Testis (tissue), 2 donors: ENCODE measurements around the gene NASP.

Experiments used
- CTCF ChIP-seq, 3 experiments: fragments of 450-650 bp in 2 of 3; fragments of 200-600 bp in 1 of 3; sonication (generic) in 1 of 3; IDR thresholded peaks; one replicate each; pipeline ENCODE4 v1.5.1; 2016 to 2019; ENCODE audit warnings: antibody characterized with exemption in 3 of 3, mild to moderate bottlenecking in 2 of 3, moderate library complexity in 1 of 3
- POLR2A ChIP-seq: fragments of 450-650 bp; IDR thresholded peaks from one replicate; pipeline ENCODE4 v1.6.1; 2017; ENCODE audit warnings: antibody characterized with exemption, mild to moderate bottlenecking, moderate library complexity

- TF ChIP-seq CTCF (IDR thresholded peaks at IDR 0.05) (no peak), POLR2A (no peak)
Observed at GRCh38 chr1:45610589-45611226, 26.9 kb downstream of the NASP start.
